UCSD-AML1 (cell line): ENCODE data around the gene ERCC6L.

ENCODE experiments used
- DNase-seq: peaks from one replicate; lab custom pipeline; 2025; ENCODE audit not compliant: unreplicated experiment; lab: John Stamatoyannopoulos, UW

The ERCC6L gene

DNA sequence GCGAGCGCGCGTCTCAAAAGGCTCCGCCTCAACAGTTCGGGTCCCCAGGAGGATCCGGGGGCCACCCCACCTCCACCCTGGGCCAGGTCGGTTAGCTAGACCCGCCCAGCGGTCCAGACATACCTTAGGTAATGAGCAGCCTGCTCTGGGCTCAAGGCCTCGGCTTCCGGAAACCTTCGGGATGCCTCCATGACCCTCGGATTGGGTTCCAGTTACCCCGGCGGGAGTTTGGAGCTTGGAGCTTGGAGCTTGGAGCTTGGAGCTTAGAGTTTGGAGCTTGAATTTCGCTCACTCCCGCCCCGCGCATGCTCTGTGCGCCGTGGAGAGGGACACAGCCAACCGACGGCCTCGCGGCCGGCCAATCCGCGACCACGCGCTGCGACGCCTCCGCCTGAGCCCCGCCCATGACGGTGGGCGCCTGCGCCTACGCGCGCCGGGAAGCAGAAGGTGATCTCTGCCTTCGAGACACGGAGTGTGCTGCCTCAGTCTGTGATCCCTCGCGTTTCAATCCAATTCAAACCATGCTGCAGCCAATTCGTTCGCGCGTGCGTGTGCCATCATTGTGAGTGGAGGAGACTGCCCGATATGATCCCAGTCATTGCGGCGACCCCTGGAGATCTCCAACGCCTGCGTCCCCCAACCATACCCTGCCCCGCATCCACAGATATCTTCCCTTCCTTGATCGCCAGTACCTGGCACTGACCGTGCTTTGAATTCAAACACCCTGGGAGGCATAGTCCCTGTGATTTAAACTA, at the start of gene ERCC6L:
Gene ERCC6L, minus strand, starts transcription at position 307 of the 755 bp plus-strand sequence. Its CDS starts 116 bp downstream, at position 191.
- DNase-seq, result peak; percentile 87

- no peak for DNase-seq
Observed at GRCh38 chrX:72282302-72282701, 43.5 kb upstream of the ERCC6L start.

- DNase-seq, result no peak
Observed at GRCh38 chrX:72280321-72280845, 41.6 kb upstream of the ERCC6L start.

- no peak for DNase-seq
Observed at GRCh38 chrX:72276478-72276953, 37.7 kb upstream of the ERCC6L start.

- no peak for DNase-seq
Observed at GRCh38 chrX:72274526-72274925, 35.7 kb upstream of the ERCC6L start.

DNA sequence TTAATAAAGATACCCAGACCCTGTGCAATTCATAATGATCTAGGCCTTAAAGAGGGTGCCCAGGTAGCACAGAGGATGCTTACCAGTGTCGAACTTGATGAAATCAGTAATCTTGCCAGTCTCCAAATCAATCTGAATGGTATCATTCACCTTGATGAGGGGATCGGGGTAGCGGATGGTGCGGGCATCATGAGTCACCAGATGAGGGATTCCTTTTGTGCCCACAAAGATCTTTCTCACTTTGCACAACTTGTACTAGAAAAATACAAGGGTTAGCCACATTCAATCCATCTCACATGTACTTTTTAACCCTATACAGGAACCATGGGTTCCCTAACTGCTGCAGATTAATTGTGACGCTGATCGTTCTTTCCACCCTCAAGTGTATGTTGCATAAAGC, 34.9 kb upstream of the ERCC6L start:
- no peak for DNase-seq

- DNase-seq, result no peak
Observed at GRCh38 chrX:72272868-72273267, 34.0 kb upstream of the ERCC6L start.

GRCh38 chrX:72271812-72272211, 33.0 kb upstream of the ERCC6L start:
- DNase-seq, result no peak

- DNase-seq, result no peak
Observed at GRCh38 chrX:72271091-72271788, 32.4 kb upstream of the ERCC6L start.

- DNase-seq, result no peak
Observed at GRCh38 chrX:72270316-72270866, 31.6 kb upstream of the ERCC6L start.

DNA sequence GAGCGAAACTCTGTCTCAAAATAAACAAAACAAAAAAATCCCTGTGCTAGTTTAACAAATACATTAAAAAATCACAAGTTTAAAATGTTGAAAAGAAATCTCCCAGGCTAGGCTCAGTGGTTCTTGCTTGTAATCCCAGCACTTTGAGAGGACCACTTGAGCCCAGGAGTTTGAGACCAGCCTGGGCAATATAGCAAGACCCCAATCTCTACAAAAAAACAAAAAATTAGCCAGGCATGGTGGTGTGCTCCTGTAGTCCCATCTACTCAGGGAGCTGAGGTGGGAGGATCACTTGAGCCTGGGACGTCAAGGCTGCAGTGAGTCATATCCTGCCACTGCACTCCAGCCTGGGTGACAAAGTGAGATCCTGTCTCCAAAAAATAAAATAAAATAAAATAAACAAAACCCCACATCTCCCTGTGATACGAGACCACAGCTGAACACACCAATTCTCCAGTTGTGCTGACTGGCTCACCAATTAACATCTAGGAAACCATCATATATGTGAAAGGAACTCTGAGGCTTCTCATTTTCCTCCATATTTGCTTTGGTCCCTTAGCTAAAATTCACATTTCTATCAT, 30.9 kb upstream of the ERCC6L start:
- no peak for DNase-seq

DNA sequence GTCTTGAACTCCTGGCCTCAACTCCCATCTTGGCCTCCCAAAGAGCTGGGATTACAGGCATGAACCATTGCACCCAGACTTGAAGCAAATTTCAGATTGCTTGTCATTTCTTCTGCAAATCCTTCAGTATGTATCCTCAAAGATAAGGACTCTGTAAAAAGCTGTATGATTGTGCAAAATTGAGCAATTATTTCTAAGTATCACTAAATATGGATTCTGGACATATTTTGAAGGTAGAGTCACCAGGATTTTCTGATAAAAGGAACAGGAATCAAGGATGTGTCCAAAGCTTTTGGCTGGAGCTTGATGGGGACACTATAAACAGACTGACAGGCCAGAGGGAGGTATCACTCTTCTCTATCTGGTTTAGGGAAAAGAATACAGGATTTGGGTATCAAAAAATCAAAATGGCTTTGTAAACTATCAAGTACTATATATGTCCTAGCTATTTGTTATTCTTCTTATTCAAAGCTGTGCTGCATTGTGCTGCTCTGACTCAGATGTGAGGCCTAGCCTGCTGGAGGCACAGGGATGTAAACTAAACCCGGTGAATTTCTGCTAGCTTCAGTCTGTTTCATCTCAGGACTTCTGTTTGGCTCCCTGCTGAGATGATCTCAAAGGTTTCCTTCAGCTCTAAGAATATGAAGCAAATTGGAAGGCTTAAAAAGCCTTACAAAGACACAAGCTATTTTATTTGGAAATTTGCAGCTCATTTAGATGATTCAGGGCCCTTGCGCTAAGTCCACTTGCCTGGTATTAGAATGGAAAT, 30.0 kb upstream of the ERCC6L start:
- no peak for DNase-seq

DNA sequence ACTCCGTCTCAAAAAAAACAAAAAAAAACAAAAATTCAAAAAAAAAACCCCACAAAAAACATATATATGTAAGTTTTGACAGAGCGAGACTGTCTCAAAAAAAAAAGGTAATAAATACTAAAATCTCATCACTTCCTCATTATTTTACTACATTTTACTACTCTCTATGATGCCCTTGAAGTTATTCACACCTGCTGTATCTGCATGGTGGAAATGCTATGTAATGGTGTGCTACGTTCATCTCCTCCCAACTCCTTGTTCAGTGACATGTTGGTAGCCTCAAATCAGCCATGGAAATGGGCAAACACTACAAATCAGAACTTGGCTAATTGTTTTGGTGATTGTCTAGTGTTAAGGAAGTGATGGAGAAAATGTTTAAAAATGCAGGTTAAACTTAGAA, 26.4 kb upstream of the ERCC6L start:
- DNase-seq, result no peak

- DNase-seq, result no peak
Observed at GRCh38 chrX:72262077-72262476, 23.2 kb upstream of the ERCC6L start.

DNA sequence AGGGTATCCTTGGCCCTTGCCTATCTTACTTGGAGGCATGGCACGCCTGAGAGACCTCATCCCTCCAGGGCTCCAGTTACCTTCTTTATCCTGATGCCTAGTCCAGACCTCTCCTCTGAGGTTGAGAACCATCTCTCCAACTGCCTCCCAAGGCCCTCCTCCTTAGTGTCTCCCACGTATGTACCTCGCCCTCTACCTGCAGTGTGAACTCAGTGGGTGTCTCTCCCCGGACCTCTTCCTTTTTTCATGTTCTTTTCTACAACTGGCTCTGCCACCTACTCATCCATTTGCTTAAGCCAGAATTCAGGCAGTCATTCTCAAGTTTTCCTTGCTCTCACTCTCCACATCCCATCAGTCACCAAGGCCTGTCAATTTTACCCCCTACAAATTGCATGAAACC, 21.6 kb upstream of the ERCC6L start:
- DNase-seq, result no peak

GRCh38 chrX:72258174-72258573, 19.3 kb upstream of the ERCC6L start:
- no peak for DNase-seq

- DNase-seq, result no peak
Observed at GRCh38 chrX:72255864-72256263, 17.0 kb upstream of the ERCC6L start.

- DNase-seq, result no peak
Observed at GRCh38 chrX:72255445-72255844, 16.6 kb upstream of the ERCC6L start.

- DNase-seq, result no peak
Observed at GRCh38 chrX:72254816-72255215, 16.0 kb upstream of the ERCC6L start.

DNA sequence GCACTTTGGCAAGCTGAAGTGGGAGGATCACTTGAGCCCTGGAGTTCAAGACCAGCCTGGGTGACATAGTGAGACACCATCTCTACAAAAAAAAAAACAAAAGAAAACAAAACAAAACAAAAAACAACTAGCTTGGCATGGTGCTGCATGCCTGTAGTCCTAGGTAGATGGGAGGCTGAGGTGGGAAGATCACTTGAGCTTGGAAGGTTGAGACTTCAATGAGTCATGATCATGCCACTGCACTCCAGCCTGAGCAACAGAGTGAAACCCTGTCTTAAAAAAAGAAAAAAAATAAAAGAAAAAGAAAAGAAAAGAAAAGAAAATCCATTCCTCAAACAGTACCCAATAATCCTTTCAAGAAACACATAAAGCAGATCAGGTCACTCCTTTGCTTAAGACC, 14.9 kb upstream of the ERCC6L start:
- DNase-seq, result no peak
